HCT116 (cell line): ENCODE data around the gene CABLES1.

Experiments
- CTCF ChIP-seq, 3 experiments: fragments of 200-600 bp in 1 of 3; sonication (generic) in 1 of 3; IDR thresholded peaks in 2 of 3; conservative IDR thresholded peaks in 1 of 3; 2 replicates each; pipeline ENCODE4 v1.5.1; 2012 to 2017; ENCODE audit warnings: low read depth in 2 of 3, low read length in 2 of 3, antibody characterized with exemption in 1 of 3, borderline replicate concordance in 1 of 3, control low read depth in 1 of 3, mild to moderate bottlenecking in 1 of 3, mixed read lengths in 1 of 3, mixed run types in 1 of 3, moderate library complexity in 1 of 3; ENCODE audit not compliant: insufficient read depth in 1 of 3
- EZH2 ChIP-seq: fragments of 200-600 bp; sonication (generic); IDR thresholded peaks from 2 replicates; pipeline ENCODE4 v1.6.1; 2017; ENCODE audit warnings: antibody characterized with exemption, mixed run types
- POLR2A ChIP-seq: IDR thresholded peaks from 2 replicates; pipeline ENCODE4 v1.7.0; 2011; ENCODE audit warnings: borderline replicate concordance; ENCODE audit not compliant: insufficient read depth, insufficient read length; ENCODE audit errors: extremely low read depth

GRCh38 chr18:23191232-23191631 is 55.9 kb downstream of the CABLES1 start:
- TF ChIP-seq CTCF (IDR thresholded peaks at IDR 0.05 in 2 of 3, conservative IDR thresholded peaks at IDR 0.05 in 1 of 3; ENCODE audit: borderline replicate concordance in 1 of 3, insufficient read depth in 1 of 3, low read depth in 2 of 3, low read length in 2 of 3): no peak
- TF ChIP-seq POLR2A: no peak
- TF ChIP-seq EZH2: no peak
